ENCODE results near the gene NEURL1.

Gene NEURL1

DNA sequence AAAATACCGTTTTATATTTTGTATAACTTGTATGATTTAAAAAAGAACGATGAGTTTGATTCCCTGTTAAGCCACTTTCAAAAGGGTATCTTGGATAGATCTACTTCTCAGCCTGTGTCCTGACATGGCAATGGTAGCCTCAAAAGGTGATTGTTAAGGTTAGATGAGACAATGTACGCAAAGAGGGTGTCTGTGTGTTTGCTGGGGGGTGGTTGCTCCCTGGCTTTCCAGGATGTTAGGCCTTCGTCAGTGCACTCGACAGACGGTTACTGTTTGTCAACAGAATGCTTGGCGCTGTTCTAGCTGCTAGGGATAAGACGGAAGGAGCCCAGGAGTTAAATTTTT, 90.3 kb downstream of the NEURL1 start:
- no peak for DNase-seq (ENCODE audit: low read depth in 2 of 2)

DNA sequence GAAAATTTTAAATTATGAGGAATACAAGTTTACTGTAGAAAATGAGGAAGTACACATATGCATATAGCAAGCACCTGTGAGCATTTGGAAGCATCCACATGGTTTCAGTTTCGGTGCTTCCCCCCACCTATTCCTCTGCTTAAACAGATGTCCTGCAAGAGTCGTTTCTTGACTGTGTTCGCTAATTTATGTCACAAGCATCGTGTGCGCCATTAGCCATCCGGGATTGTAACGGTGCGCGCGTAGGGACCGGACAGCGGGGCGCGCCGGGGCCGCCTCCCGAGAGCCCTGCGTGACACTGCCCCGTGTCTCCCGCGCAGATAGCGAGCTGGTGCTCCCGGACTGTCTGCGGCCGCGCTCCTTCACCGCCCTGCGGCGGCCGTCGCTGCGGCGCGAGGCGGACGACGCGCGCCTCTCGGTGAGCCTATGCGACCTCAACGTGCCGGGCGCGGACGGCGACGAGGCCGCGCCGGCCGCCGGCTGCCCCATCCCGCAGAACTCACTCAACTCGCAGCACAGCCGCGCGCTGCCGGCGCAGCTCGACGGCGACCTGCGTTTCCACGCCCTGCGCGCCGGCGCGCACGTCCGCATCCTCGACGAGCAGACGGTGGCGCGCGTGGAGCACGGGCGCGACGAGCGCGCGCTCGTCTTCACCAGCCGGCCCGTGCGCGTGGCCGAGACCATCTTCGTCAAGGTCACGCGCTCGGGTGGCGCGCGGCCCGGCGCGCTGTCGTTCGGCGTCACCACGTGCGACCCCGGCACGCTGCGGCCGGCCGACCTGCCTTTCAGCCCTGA, 90.9 kb downstream of the NEURL1 start:
- peak; percentile 36 to 39 for DNase-seq (ENCODE audit: low read depth in 2 of 2)

DNA sequence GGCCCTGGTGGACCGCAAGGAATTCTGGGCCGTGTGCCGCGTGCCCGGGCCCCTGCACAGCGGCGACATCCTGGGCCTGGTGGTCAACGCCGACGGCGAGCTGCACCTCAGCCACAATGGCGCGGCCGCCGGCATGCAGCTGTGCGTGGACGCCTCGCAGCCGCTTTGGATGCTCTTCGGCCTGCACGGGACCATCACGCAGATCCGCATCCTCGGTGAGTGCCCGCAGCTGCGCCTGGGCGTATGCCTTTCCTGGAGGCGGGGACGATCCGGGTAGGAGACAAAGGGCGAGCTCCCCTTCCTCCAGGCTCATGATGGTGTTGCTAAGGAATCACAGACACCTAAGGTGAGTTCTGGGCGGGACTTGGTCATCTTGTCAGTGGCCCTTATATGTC, 91.5 kb downstream of the NEURL1 start:
- DNase-seq (ENCODE audit: low read depth in 2 of 2) = no peak

DNA sequence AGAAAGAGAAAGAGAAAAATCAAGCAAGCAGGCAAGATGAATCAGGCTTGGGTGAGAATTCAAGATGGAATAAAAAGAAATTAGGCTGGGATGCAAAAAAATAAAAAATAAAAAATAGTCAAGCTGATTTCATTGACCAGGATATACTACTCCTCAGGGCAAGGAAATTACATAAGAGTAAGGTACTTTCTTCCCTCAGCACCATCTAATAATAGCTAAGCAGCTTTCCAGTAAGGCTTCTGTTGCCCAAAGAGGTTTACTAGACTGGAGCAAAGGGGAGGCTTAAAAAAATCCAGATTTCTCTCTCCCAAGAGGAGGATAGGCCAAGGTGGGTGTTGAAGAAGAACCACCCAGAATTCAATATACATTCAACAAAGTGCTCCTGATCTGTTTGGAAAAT, 93.6 kb downstream of the NEURL1 start:
- no peak for DNase-seq (ENCODE audit: low read depth in 2 of 2)

DNA sequence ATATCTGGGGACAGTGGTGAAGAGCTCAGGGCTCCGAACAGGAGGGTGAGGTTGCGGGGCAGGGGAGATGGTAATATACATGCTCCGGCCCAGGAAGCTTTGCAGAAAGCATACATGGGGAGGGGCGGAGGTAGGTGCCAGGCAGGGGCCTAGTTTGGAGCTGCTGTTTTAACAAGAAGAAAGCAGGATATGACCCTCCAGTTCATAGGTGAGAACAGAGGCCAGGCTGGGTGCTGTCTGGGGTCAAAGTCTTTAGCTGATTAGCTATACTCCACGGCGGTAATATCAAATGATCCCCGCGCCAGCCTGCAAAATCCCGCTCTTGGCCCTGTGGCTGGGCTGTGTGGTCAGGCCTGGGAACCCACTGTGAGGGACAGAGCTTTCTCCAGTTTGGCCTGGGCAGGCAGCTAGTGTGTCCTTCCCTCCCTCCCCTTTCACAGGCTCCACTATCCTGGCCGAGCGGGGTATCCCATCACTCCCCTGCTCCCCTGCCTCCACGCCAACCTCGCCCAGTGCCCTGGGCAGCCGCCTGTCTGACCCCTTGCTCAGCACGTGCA, 95.6 kb downstream of the NEURL1 start:
- no peak for DNase-seq (ENCODE audit: low read depth in 2 of 2)

DNA sequence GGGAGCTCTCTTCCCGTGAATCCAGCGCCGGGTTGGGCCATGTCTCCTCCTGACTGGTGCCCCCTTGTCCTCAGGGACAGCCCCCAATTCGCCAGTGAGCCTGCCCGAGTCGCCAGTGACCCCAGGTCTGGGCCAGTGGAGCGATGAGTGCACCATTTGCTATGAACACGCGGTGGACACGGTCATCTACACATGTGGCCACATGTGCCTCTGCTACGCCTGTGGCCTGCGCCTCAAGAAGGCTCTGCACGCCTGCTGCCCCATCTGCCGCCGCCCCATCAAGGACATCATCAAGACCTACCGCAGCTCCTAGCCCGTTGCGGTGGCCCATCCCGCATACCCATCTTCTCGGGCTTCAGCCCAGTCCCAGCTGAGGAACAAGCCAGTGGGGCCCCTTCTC, 96.6 kb downstream of the NEURL1 start:
- DNase-seq (ENCODE audit: low read depth in 2 of 2) = no peak

DNA sequence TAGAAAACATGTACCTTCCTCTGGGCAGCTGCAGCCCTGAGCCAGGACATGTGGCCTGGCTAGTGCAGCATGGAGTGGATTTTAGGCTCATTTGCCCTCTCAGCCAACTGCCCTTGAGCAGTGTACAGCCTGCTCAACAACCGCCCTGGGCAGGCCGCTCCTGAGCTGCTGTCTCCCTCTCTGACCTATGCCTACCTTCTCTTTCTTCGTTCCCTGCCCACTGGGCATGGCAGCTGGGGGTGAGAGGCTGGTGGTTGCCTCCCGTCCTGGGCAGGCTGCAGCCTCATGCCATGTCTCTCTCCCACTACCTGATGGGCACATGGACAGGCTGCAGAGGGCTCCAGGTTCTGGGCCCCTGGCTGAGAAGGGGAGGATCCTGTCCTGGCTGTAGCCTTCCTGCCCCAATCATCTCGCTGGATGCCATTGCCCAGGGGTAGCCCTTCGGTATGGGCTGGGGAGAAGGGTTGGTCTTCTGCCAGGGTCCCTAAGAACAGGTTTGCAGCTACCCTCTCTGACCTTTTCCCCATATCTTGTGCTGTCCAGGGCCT, 97.3 kb downstream of the NEURL1 start:
- no peak for DNase-seq (ENCODE audit: low read depth in 2 of 2)

DNA sequence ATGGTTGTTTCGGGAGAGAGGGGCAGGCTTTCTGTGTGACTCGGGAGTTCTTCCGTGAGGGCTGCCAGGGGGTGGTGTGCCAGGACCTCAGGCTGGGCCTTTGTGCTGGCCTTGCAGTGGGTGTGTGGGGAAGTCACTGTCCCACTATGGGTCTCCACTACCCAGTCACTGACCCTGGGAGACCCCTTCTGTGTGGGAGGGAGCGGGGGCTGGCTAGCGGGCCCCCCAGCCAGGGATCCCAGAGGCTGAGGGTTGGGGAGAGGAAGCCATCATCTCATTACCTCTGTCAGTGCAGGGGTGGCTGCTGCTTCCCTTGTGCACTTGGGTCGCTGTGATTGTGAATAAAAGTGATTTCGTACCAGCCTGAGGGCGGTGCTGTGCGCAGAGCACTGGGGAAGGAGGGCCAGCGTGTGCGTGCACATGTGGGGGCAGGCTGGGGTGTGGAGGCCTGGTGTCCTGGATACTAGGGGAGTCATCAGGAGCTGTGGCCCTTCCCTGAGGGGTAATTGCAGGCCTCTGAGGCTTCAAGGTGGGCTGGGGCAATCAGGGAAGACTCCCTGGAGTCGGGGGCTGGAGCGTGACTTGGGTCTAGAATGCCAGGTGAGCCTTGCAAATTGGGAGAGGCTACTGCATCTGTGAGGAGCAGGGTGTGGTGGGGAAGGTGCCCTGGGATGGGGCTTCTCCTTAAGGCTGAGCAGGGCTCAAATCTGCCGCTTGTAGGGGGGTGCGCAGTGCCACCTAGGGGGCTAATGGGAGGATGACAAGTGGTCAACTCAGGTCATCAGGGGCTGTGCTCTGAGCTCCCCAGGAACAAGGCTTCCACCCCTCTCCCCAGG, 98.9 kb downstream of the NEURL1 start:
- no peak for DNase-seq (ENCODE audit: low read depth in 2 of 2)

DNA sequence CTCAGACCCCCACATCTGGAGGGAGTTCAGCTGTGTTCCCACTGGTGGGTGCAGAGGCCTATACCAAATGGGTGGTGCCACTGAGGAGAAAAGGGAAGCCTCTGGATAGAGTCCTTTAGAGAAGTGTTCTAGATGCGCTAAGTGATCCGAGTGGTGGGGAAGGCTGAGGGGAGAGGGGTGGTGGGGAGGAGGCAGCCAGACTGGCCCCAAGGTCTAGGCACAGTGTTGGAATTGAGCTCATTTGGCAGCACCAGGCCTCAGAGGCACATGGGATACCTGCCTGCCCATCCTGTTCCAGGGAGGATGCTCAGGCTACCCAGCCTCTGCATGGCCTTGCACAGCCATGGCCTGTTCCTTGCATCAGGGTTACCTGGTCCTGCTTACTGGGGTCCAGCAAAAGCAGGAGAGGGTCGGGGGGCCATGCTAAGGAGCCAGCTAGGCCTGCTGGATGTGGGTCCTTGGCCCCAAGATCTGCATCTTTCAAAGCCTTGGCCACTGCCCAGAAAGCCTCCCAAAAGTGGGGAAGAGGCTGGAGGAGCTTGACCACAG, 99.6 kb downstream of the NEURL1 start:
- no peak for DNase-seq (ENCODE audit: low read depth in 2 of 2)

DNA sequence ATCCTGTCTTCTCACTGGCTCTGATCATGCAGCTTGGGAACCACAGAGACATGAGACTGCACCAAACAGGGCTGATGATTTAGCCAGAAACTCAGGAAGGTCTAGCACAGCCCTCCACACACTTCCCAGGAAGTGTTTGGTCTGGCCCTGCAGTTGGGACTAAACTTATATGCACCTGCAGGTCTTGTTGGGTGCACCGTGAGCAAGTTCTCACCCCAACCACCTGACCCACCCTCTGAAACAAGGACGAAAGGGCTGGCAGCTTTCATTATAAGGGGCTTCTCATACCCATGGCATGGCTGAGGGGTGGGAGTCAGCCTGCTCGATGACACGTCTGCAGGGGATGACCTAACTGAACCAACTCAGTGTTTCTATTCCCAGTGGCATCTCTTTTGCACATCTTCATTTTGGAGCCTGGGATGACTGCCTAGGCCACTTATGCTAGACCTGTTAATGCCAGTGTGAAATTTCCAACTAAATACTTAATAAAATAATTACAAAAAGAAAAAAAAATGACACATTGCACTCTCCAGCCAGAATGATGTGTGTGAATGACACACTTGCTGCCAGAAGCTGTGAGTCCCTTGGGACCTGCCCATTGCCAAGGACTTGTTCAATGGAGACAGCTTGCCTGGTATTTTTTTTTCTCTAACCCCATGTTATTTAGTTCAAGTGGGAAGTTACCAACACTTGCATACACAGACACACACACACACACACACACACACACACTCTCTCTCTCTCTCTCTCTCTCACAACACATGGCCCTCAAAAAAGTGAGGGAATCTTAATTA, 102.6 kb downstream of the NEURL1 start:
- DNase-seq (ENCODE audit: low read depth in 2 of 2) = no peak

DNA sequence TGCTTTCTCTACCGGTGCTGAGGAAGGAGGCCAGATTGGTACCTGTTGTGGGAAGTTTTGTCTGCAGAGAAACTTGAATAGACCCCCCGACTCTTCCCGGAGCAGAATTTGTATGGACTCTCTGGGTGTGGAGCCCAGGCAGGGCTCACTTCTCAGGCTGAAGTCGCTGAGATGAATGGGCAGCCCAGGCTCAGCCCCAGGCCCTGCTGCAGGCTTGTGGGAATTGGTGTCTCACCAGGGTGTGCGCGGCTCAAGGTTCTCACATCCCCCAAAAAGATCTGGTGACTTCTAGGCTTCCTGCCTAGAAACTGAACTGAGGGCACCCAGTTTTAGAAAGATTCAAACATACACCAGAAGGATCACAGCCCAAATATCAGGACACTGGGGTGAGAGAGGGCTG, 103.5 kb downstream of the NEURL1 start:
- DNase-seq (ENCODE audit: low read depth in 2 of 2) = no peak

DNA sequence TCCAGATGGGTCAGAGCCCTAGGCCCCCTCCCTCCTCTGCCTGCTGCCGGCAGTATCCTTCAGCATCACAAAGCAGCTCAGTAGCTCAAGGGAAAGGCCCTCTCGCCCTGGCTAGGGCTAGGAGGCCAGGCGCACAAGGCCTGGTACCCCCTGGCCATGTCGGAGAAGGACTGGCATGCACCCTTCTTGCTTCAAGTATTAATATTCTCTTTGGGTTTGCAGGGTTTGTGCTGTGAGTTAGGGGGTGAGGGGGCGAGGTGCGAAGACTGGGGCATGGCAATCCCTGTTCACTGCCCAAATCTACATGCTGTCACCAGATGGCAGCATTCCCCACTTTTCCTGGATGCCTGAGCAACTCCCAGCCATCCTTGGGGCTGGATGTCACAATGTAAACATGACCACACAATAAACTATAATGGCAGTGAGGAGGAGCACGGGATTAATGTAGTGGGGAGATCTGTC, 105.2 kb downstream of the NEURL1 start:
- no peak for DNase-seq (ENCODE audit: low read depth in 2 of 2)

DNA sequence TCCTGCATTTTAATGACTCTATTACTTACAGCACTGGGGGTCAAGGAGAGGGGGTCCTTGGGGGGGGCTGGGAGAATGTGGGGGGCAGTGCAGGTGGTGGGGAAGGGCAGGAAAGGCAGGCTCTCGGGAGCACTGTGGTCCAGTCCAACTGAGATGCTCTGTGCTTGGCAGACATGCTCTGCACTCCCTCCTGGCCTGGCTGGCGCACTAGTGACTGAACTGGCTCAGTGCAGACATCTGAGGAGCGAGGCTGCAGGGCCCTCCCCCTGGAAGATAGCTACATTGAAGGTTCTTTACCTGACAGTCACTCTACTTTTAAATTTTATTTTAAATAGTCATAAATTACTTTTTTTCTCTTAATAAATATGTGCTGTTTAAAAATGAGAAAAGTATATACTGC, 105.7 kb downstream of the NEURL1 start:
- DNase-seq (ENCODE audit: low read depth in 2 of 2) = no peak

DNA sequence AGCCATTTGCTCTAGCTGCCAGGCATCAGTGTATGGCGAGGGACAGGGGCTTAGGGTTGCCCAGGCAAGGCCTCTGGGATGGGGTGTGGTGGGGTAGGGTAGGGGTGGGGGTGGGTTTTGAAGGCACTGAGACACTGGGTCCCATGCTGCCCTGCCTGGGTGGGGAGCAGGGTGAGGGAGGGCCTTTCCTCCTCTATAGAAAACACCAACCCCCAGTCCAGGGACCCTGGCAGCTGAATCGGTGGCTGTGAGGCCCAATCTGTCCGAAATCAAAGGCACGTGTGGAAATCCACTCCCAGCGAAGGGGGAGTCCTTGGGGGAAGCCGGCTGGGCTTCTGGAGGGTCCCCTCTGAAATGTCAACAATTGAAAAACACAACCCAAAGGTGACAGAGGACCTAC, 106.4 kb downstream of the NEURL1 start:
- DNase-seq (ENCODE audit: low read depth in 2 of 2) = no peak

DNA sequence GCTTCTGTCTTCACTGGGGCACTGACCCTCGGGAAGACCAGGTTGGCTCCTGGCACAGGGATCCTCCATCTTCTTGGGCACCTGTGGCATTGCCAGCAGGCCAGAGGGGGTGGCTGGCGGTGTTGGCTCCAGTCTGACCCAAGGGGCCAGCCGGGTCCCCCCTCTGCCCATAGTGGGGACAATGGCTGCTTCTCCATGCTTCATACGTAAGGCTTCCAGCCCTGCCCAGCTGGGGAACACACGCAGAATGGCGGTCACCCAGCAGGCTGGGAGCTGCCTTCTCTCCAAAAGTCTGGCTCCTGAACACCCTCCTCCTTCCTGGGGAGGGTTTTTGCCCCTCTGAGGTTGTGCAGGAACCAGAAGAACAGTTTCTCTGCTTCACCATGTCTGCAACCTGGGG, 106.8 kb downstream of the NEURL1 start:
- no peak for DNase-seq (ENCODE audit: low read depth in 2 of 2)

DNA sequence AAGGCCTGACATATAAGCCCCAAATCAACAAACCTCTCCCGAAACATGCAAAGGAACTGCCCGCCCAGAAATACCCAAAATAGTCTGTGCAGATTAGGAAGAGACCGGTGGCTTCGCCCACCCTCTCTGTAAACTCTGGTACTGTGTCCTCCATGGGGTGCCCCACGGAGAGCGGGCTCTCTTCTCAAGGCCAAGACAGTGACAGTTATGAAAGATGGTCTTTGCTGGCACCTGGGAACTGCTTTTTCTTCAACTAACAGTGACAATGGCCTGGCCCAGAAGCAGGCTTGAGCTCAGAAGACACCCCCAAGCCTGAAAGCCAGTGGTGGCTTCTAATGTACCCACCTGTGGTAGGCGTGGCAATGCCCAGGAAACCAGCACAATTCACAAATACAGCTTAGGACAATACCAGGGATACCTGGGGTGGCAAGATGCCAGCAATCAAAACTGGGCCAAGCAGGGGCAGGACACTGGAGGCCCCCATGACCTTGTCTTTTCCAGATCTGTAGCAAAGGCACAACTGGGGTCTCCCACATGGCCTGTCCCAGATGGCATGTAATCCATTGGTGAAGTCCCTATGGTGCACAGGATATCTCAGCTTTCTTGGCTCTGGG, 107.6 kb downstream of the NEURL1 start:
- no peak for DNase-seq (ENCODE audit: low read depth in 2 of 2)

DNA sequence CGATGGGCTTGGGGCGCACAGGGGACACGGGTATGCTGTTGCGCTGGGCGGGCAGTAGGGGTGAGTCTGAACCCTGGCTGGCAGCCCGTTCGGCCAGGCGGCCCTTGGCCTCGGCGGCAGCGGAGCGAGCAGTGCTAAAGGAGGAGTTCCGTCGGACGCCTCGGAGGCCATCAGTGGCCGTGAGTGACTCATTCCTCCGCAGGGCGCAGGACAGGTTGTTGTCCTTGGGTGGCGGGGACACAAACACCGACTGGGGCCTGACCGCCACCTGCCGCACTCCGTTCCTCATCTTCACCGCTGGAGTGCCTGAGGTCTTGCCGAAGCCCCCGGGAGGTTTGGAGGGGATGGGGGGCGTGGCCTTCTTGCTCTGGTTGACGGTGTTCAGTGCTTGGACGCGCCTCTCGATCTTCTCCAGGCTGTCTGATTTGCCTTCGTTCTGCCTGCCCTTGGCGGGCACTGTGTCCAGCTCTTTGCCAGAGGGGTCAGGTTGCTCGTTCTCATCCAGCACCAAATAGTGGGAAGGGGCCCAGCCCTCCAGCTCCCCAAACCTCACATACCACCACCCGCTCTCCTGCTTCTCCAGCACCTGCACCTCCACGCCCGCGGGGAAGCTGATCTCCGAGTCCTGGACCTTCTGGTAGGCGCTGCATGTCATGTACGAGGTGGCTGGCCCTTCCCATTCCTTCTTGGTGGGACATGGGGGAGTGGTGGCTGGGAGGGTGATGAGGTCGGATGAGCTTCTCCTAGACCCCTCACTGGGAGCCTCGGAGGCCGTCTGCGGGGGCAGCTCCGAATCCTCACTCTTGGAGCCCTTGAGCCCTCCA, 108.7 kb downstream of the NEURL1 start:
- no peak for DNase-seq (ENCODE audit: low read depth in 2 of 2)

DNA sequence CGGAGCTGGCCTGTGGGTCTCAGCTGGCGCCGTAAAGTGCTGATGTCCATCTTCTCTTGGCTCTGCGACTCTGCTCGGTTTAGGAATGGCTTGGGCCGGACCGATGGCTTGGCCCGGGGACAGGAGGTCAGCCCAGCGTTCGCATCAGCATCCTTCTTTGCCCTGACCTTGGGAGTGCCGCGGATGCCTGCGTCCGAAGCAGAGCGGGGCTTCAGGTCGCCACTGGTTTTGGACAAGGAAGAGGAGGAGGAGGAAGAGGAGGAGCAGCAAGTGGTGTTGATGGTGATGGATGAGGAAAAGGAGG, 109.3 kb downstream of the NEURL1 start:
- no peak for DNase-seq (ENCODE audit: low read depth in 2 of 2)

DNA sequence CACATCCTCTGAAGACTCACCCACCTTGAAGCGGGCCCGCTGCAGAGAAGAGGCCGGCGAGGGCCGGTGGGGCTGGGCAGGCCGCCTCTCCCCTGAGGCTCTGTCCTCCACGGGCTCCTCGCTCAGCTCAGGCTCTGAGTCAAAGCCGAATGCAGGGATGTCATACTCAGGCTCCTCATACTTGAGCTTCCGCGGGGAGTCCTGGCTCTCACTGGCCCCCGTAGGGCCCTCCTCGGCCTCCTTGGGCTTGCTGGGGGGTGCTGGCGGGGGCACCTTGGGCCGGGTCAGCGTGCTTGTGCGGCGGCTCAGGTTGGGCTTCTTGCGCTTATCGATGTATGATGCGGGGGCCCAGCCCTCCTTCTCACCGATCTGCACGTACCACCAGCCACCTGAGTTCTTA, 109.9 kb downstream of the NEURL1 start:
- DNase-seq (ENCODE audit: low read depth in 2 of 2) = no peak

DNA sequence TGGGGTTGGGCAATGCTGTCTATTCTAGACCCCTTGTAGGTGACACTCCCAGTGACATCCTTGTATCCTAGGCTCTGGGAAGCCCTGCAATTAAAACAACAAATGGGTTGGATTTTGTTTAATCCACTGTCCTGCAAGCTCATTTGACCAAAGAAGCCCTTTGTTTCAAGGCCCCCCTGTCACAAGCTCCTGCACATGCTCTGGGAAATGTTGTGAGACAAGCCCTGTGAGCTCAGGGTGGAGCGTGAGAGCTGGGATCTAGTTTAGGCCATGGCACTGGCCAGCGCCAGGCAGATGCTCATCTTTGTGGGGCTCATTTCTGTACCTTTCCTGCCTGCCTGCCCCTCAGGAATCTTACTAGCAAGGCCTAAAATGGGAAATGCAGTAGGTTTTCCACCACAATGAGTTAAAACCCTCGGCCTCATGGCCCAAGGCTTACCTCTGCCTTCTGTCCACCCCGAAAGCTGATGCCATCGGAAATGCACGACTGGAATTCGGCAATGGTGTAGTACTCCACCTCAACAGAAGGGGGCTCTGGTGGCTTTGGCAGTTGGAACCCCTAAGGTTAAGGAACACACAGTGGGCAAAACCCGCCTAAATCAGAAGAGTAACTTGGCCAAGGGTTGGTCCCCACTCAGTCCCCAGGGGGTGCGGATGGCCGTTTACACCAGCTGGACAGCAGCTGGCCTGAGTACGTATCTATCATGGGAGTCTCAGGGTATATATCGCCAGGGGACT, 112.0 kb downstream of the NEURL1 start:
- no peak for DNase-seq (ENCODE audit: low read depth in 2 of 2)

Measured in stimulated activated CD8-positive, alpha-beta memory T cell treated with anti-CD3 and anti-CD28 coated beads, Interleukin-7, amount 100 ng/mL, for 1 hour (primary cell).